K562 (cell line): ENCODE results near the gene LIPT1. TPM values are rescaled to one million over a fixed set of nuclear protein-coding genes. Genes with fewer than 3 reads are reported as not detected.
"Not testable (repeated sequence)": the region's sequence is repeated elsewhere in the genome, so short reads cannot be mapped to it uniquely, and the experiment has no call there.

Source experiments
- ATAC-seq: fragments of 200-7000 bp; cut with Tn5 transposase; 3 replicates; pipeline ENCODE4 v1.9.1; 2020; ENCODE audit warnings: moderate library complexity
- BruUV-seq: library from RNA; stranded (reverse); fragments of 400-500 nt; replicated peaks from 2 replicates; lab custom pipeline; 2021; lab: Mats Ljungman, UMichigan
- CTCF ChIA-PET: fragments of 300-600 bp; formaldehyde crosslinking; extraction: SDS; loops from one replicate; lab custom pipeline; 2021; ENCODE audit warnings: low intra/inter-chr PET ratio; lab: Yijun Ruan, JAX
- POLR2A ChIA-PET: fragments of 300-600, 350-650 bp; sonication (Branson Sonifier 250); formaldehyde crosslinking; extraction: SDS; loops from one replicate; lab custom pipeline; 2021; ENCODE audit warnings: antibody characterized with exemption, inconsistent platforms; lab: Yijun Ruan, JAX
- DNase-seq, 4 experiments: peaks; one replicate each; pipeline versions ENCODE4 v3.0.0 to v3.0.0-alpha.2; 2011 to 2018; ENCODE audit warnings: low spot score in 3 of 4, mixed read lengths in 3 of 4; ENCODE audit errors: extremely low read depth in 1 of 4
- FAIRE-seq: peaks from 2 replicates; lab custom pipeline; 2011; peaks lifted over from hg19 to GRCh38; lab: Jason Lieb, UNC
- H2AFZ ChIP-seq: 2 replicates; pipeline ENCODE4 v1.6.0; 2011; ENCODE audit warnings: low read depth, low read length, control low read depth, inconsistent platforms
- H3K27ac ChIP-seq: fragments of 200-600 bp; 3 replicates; pipeline ENCODE4 v1.8.0; 2011; ENCODE audit warnings: low read depth, mild to moderate bottlenecking, control low read depth, inconsistent platforms, low read length, moderate library complexity, mixed read lengths; ENCODE audit errors: extremely low read depth
- H3K27me3 ChIP-seq, 2 experiments: fragments of 300-600 bp in 1 of 2; 2 replicates in 1 of 2; 3 replicates in 1 of 2; pipeline versions ENCODE4 v1.6.0 to v1.8.0; 2011; ENCODE audit warnings: inconsistent platforms in 2 of 2, low read length in 2 of 2, mild to moderate bottlenecking in 1 of 2, mixed read lengths in 1 of 2, moderate library complexity in 1 of 2; ENCODE audit not compliant: control insufficient read depth in 2 of 2, insufficient read depth in 2 of 2
- H3K36me3 ChIP-seq: fragments of 300-600 bp; 3 replicates; pipeline ENCODE4 v1.8.0; 2011; ENCODE audit warnings: mild to moderate bottlenecking, low read length, inconsistent platforms; ENCODE audit not compliant: control insufficient read depth, insufficient read depth
- H3K4me1 ChIP-seq, 2 experiments: fragments of 200-600 bp in 1 of 2; replicated peaks in 1 of 2; 2 replicates in 1 of 2; 3 replicates in 1 of 2; pipeline versions ENCODE4 v1.5.1 to v1.8.0; 2011; ENCODE audit warnings: inconsistent platforms in 2 of 2, low read length in 2 of 2, mild to moderate bottlenecking in 1 of 2, mixed read lengths in 1 of 2, moderate library complexity in 1 of 2; ENCODE audit not compliant: control insufficient read depth in 2 of 2, insufficient read depth in 2 of 2
- H3K4me2 ChIP-seq: 2 replicates; pipeline ENCODE4 v1.6.1; 2011; ENCODE audit warnings: low read length, control low read depth, inconsistent platforms, mixed read lengths; ENCODE audit not compliant: insufficient read depth
- H3K4me3 ChIP-seq: fragments of 200-600 bp; sonication (generic), shearing (Covaris generic); 2 replicates; pipeline ENCODE4 v1.5.1; 2016; ENCODE audit warnings: control low read depth, inconsistent platforms
- H3K79me2 ChIP-seq: fragments of 200-600 bp; 3 replicates; pipeline ENCODE4 v1.8.0; 2011; ENCODE audit warnings: low read length, inconsistent platforms; ENCODE audit not compliant: control insufficient read depth, insufficient read depth
- H3K9ac ChIP-seq, 2 experiments: 2 replicates each; pipeline versions ENCODE4 v1.6.0 to v1.6.1; 2011; ENCODE audit warnings: low read depth in 2 of 2, low read length in 2 of 2, control low read depth in 1 of 2, inconsistent platforms in 1 of 2, mild to moderate bottlenecking in 1 of 2, mixed read lengths in 1 of 2; ENCODE audit not compliant: insufficient read depth in 1 of 2
- H3K9me1 ChIP-seq: one replicate; pipeline ENCODE4 v1.6.0; 2011; ENCODE audit warnings: inconsistent platforms, mild to moderate bottlenecking, low read length, moderate library complexity; ENCODE audit not compliant: control insufficient read depth, insufficient read depth
- H3K9me3 ChIP-seq: replicated peaks from 2 replicates; pipeline ENCODE4 v1.5.1; 2011; ENCODE audit warnings: low read depth, low read length, inconsistent platforms; ENCODE audit not compliant: control insufficient read depth, insufficient read depth
- H4K20me1 ChIP-seq: replicated peaks from 2 replicates; pipeline ENCODE4 v1.6.1; 2011; ENCODE audit warnings: low read length, inconsistent platforms, mixed read lengths; ENCODE audit not compliant: control insufficient read depth, insufficient read depth
- FIP1L1 ChIP-seq: fragments of 200-400 bp; formaldehyde crosslinking; IDR thresholded peaks from 2 replicates; pipeline ENCODE4 v1.6.1; 2018; ENCODE audit warnings: mild to moderate bottlenecking, low read depth, low read length; ENCODE audit not compliant: poor library complexity, severe bottlenecking
- HNRNPLL ChIP-seq: fragments of 200-400 bp; formaldehyde crosslinking; IDR thresholded peaks from 2 replicates; pipeline ENCODE4 v1.6.1; 2017; ENCODE audit warnings: low read length, low read depth, mild to moderate bottlenecking; ENCODE audit not compliant: poor library complexity, severe bottlenecking
- POLR2A ChIP-seq: fragments of 450-650 bp; conservative IDR thresholded peaks from 2 replicates; pipeline ENCODE4 v1.6.1; 2016
- SIN3B ChIP-seq: fragments of 450-650 bp; IDR thresholded peaks from 2 replicates; pipeline ENCODE4 v1.6.1; 2017; ENCODE audit warnings: low read depth, mild to moderate bottlenecking, moderate library complexity
- SP2 ChIP-seq: IDR thresholded peaks from 2 replicates; pipeline ENCODE4 v1.6.1; 2011; ENCODE audit warnings: mild to moderate bottlenecking, low read depth, low read length, moderate library complexity; ENCODE audit not compliant: poor library complexity, severe bottlenecking; ENCODE audit errors: extremely low read depth
- ZNF146 ChIP-seq: IDR thresholded peaks from one replicate; pipeline ENCODE4 v1.6.1; 2018; ENCODE audit warnings: missing compliant biosample characterization; ENCODE audit not compliant: unreplicated experiment
- WGBS: fragments of 100-300 bp; shearing (Covaris generic); methylation state at CpG from one replicate; pipeline ENCODE4 v1.1.6; 2016; ENCODE audit warnings: low coverage, mixed read lengths; ENCODE audit not compliant: insufficient coverage; ENCODE audit errors: missing lambda C conversion rate; 5-methylcytosine and 5-hydroxymethylcytosine counted together
- in situ Hi-C: fragments of 300-500 bp; cut with MboI; formaldehyde crosslinking; loops from 4 replicates; pipeline ENCODE4 v1.15.0; 2018; ENCODE audit warnings: inconsistent platforms, mixed read lengths
- intact Hi-C: fragments of 100-400 bp; cut with micrococcal nuclease; formaldehyde crosslinking; loops from 2 replicates; pipeline ENCODE4 v1.14.2; 2022
- polyA plus RNA-seq, 8 experiments: library from polyadenylated mRNA; depleted of rRNA in 4 of 8; stranded (reverse) in 5 of 8; unstranded in 3 of 8; fragments of >200 nt; fragmentation: Nextera tagmentation in 2 of 8; fragmentation: Illumina TruSeq in 1 of 8; extraction: Ambion mirVana in 2 of 8; extraction: Trizol in 1 of 8; gene quantifications; 2 replicates each; pipeline versions ENCODE4 v1.2.1 to v1.2.3, GENCODE V29; 2011 to 2014; ENCODE audit warnings: inconsistent platforms in 1 of 8, missing spikeins in 1 of 8
- total RNA-seq, 7 experiments: library from RNA; depleted of rRNA in 6 of 7; stranded (reverse); fragments of >200 nt in 6 of 7; fragmentation: Illumina TruSeq in 2 of 7; extraction: Trizol in 2 of 7; gene quantifications; 2 replicates each; pipeline versions ENCODE4 v1.2.1 to v1.2.3, GENCODE V29; 2011 to 2021; ENCODE audit warnings: low replicate concordance in 1 of 7
- TF ChIP-seq, protein P1 (sequence below), 3 experiments: IDR thresholded peaks in 2 of 3; conservative IDR thresholded peaks in 1 of 3; 2 replicates each; pipeline ENCODE4 v1.5.1; 2011 to 2012; ENCODE audit warnings: low read length in 3 of 3, mild to moderate bottlenecking in 3 of 3, control low read depth in 2 of 3, improper control_type of control experiment in 1 of 3, inconsistent platforms in 1 of 3, low read depth in 1 of 3, mixed read lengths in 1 of 3, moderate library complexity in 1 of 3; ENCODE audit not compliant: insufficient read depth in 2 of 3

The LIPT1 gene
- total and polyA plus RNA-seq, 9 of the 15 experiments (the other 6 are each of a cell fraction or from before 2014, with no cell fraction given), result 6.4 to 18.3 (median 11.6) TPM

DNA sequence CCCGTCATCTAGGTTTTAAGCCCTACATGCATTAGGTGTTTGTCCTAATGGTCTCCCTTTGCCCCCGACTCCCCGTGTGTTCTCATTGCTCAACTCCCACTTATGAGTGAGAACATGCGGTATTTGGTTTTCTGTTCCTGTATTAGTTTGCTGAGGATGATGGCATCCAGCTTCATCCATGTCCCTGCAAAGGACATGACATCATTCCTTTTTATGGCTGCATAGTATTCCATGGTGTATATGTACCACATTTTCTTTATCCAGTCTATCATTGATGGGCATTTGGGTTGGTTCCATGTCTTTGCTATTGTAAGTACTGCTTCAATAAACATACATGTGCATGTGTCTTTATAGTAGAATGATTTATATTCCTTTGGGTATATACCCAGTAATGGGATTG is 37.6 kb downstream of the LIPT1 start:
- H3K9me3 ChIP-seq, H4K20me1 ChIP-seq, BruUV-seq, CTCF ChIA-PET, H3K4me3 ChIP-seq, DNase-seq, FAIRE-seq, H3K9me1 ChIP-seq, H3K9ac ChIP-seq, in situ Hi-C loops, POLR2A ChIA-PET, H3K4me1 ChIP-seq, H3K27ac ChIP-seq, ATAC-seq, H3K27me3 ChIP-seq, intact Hi-C loops, H2AFZ ChIP-seq, H3K4me2 ChIP-seq: not testable (repeated sequence)
- peak; percentile 68 for TF ChIP-seq ZNF146 (CRISPR knock-in tag)
- Histone ChIP-seq H3K36me3 (peaks cover 86% of the 10 kb centered on the region), H3K79me2 (peaks cover 31% of the 10 kb centered on the region)
- WGBS, result 93% methylated on average over 4 of the region's 4 CpGs

DNA sequence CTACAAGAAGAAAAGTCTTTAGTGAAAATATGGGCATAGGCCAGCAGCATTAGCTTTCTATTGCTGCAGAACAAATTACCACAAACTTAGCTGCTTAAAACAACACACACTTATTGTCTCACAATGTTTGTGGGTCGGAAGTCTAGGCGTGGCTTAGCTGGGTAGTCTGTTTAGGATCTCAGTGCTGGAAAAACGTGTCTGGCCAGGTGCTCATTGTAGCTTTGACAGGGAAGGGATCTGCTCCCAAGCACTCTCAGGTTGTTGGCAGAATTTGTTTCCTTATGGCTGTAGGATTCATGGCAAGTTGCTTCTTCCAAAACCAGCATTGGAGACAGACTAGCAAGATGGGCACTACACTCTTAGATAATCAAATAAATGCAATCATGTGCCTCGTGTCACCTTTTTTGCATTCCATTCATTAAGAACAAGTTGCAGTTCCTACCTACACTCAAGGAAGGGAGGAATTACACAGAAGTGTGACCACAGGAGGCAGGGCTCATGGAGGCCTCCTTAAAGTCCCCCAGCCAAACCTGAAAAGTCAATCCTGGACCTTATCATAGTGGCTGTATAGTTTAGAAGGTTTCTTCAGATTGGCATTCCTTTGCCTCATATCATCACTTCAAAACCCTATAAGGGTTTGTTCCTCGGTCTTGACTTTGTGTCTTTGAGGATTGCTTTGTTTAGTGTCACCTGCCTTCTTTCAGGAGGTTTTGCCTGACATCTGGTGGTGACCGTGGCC is 43.5 kb downstream of the LIPT1 start:
- 82% methylated on average over 6 of the region's 6 CpGs for WGBS
- intact Hi-C loops, result no loop called here

More for the DNA sequence above, 43.5 kb downstream of the LIPT1 start:
- Histone ChIP-seq H3K9me3 (no peaks in the 10 kb centered on the region), H4K20me1 (no peaks in the 10 kb centered on the region), H3K36me3 (peaks cover 54% of the 10 kb centered on the region; the same call in 2 of the 3 replicates), H3K27ac (no peak overlapping the region), H3K4me2 (no peak overlapping the region), H3K27me3 (no peaks in the 10 kb centered on the region), H3K79me2 (0 out of 3 replicates have a peak, but pooled peaks cover 2% of the 10 kb centered on the region), H3K9ac (no peak overlapping the region), H3K4me1 (no peaks in the 10 kb centered on the region), H3K4me3 (no peak overlapping the region), H3K9me1 (no peaks in the 10 kb centered on the region), H2AFZ (no peak overlapping the region)
- peak; percentile 48 for ATAC-seq
- no TSS peak for BruUV-seq
- DNase-seq, result no peak
- peak; percentile 70 for FAIRE-seq
- in situ Hi-C loops, result no loop called here
- POLR2A ChIA-PET, result no interaction called here
- TF ChIP-seq SP2 (no peak), FIP1L1 (no peak), SIN3B (no peak), HNRNPLL (no peak), POLR2A (0 out of 2 replicates have a peak, but pooled peaks have one; percentile 30)
- TF ChIP-seq, protein P1, sequence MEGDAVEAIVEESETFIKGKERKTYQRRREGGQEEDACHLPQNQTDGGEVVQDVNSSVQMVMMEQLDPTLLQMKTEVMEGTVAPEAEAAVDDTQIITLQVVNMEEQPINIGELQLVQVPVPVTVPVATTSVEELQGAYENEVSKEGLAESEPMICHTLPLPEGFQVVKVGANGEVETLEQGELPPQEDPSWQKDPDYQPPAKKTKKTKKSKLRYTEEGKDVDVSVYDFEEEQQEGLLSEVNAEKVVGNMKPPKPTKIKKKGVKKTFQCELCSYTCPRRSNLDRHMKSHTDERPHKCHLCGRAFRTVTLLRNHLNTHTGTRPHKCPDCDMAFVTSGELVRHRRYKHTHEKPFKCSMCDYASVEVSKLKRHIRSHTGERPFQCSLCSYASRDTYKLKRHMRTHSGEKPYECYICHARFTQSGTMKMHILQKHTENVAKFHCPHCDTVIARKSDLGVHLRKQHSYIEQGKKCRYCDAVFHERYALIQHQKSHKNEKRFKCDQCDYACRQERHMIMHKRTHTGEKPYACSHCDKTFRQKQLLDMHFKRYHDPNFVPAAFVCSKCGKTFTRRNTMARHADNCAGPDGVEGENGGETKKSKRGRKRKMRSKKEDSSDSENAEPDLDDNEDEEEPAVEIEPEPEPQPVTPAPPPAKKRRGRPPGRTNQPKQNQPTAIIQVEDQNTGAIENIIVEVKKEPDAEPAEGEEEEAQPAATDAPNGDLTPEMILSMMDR (IDR thresholded peaks at IDR 0.05 in 2 of 3, conservative IDR thresholded peaks at IDR 0.05 in 1 of 3; ENCODE audit: insufficient read depth in 2 of 3, low read depth in 1 of 3, low read length in 3 of 3), result 0 out of 6 replicates have a peak, but pooled peaks of 2 of the 3 experiments have one; percentile 8
- CTCF ChIA-PET, result no interaction called here
